KOPT-K1 (cell line): ENCODE measurements around the gene NOPCHAP1.

ENCODE experiments used
- H3K27ac ChIP-seq: fragments of 200-600 bp; sonication (generic); 2 replicates; pipeline ENCODE4 v1.5.1; 2016; ENCODE audit warnings: antibody characterized with exemption, mild to moderate bottlenecking, low read depth, low read length; ENCODE audit not compliant: poor library complexity, severe bottlenecking
- H3K36me3 ChIP-seq: fragments of 200-600 bp; sonication (generic); 2 replicates; pipeline ENCODE4 v1.5.1; 2017; ENCODE audit warnings: antibody characterized with exemption, mild to moderate bottlenecking, low read length, moderate library complexity; ENCODE audit not compliant: insufficient read depth
- H3K9me3 ChIP-seq: fragments of 200-600 bp; sonication (generic); 2 replicates; pipeline ENCODE4 v1.5.1; 2017; ENCODE audit warnings: antibody characterized with exemption, low read length, mild to moderate bottlenecking; ENCODE audit not compliant: insufficient read depth, poor library complexity, severe bottlenecking

Gene NOPCHAP1

GRCh38 chr12:105024928-105025327 lies 38.8 kb downstream of the NOPCHAP1 start:
- Histone ChIP-seq H3K36me3 (no peaks in the 10 kb centered on the region), H3K9me3 (no peaks in the 10 kb centered on the region), H3K27ac (no peak overlapping the region)

DNA sequence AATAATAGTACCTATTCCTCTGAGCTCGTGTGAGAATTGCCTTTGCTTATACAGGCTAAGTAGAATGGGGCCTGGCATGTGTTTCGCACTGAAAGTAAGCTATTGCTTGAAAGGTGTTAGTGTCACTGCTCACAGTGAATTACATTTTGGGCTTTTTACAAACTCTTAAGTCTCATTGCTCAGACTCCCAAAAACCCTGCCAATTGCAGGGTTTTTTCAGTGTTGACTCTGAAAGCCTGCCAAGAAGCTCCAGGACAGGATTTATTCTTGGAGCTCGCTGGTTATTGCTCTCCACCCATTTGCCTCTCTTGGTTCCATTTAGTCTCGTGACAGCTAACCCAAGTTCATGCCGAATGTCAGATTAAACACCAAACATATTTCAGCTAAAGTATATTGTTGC lies 39.8 kb downstream of the NOPCHAP1 start:
- H3K36me3 ChIP-seq = no peaks in the 10 kb centered on the region
- no peaks in the 10 kb centered on the region for H3K9me3 ChIP-seq
- no peak overlapping the region for H3K27ac ChIP-seq

GRCh38 chr12:105026411-105026810 lies 40.3 kb downstream of the NOPCHAP1 start:
- Histone ChIP-seq H3K36me3 (no peaks in the 10 kb centered on the region), H3K27ac (no peak overlapping the region), H3K9me3 (no peaks in the 10 kb centered on the region)

GRCh38 chr12:105030820-105031807 lies 45.0 kb downstream of the NOPCHAP1 start:
- Histone ChIP-seq H3K9me3 (no peaks in the 10 kb centered on the region), H3K36me3 (no peaks in the 10 kb centered on the region), H3K27ac (no peak overlapping the region)

DNA sequence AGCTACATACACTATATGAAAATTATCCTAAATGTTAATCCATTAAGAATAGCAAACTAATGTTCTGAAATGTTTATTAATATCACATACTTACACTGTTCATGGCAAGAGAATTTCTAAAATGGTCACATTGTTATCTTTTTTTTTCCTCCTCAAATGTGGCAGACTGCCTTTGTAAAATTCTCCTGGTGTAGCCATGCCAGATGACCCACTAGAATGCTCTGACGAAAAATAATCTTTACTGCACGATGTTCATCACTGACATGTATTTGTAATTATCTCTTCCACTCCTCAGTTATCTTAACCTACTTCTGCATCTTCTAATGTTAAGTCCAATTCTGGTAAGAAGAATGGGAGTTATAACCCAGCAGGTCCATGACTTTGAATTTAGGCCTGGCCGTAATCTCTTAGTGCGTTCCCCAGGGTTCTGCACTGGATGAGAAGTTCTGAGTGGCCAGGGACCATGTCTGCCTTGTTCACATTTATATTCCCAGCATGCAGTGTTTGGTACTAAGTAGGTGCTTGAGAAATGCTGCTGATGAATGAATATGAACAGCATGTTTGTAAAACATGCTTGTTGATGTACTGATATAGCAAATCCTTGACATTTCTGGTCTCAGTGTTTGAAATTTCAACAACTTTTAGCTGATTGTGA lies 46.7 kb downstream of the NOPCHAP1 start:
- Histone ChIP-seq H3K36me3 (no peaks in the 10 kb centered on the region), H3K9me3 (no peaks in the 10 kb centered on the region), H3K27ac (no peak overlapping the region)

DNA sequence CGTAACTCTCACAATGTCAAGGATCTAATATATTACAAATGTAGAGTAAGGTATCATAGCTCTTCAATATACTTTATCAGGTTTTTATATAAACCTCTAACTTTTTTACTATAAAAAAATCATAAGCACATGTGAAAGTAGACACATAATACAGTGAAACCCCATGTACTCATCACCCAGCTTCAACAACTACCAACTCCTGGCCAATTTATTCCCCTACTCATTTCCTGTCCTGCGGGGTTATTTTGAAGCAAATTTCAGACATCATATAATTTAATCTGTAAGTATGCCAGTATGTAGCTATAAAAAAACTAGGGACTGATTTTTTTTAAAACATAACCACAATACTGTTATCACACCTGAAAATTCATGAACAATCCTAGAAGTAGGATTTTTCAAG lies 47.7 kb downstream of the NOPCHAP1 start:
- Histone ChIP-seq H3K9me3 (no peaks in the 10 kb centered on the region), H3K27ac (no peak overlapping the region), H3K36me3 (no peaks in the 10 kb centered on the region)
